Measurements from ENCODE around the gene ELN. TPM values are rescaled to one million over a fixed set of nuclear protein-coding genes. Genes with fewer than 3 reads are reported as not detected.

The ELN gene
- total RNA-seq, 2 experiments from 2014 or later = not detected

DNA sequence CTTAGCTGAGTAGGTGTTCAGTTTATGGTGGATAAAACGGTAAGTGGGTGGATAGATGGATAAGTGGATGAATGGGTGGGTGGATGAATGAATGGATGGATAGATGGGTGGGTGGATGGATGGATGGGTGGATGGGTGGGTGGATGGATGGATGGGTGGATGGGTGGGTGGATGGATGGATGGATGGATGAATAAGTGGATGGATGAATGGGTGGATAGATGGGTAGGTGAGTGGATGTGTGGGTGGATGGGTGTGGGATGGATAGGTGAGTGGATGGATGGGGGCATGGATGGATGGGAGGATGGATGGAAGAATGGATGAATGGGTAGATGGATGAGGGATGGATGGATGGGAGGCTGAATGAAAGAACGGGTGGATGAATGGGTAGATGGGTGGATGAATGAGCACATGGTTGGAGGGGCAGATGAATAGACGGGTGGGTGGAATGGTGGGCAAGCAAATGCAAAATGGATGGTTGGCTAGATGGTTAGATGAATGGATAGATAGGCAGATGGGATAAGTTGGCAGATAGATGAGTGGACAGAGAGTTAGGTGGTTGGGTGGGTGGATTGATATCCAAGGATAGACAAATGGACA is 25.7 kb downstream of the ELN start:
- Mint-ChIP-seq H3K9me3 (no peaks in the 10 kb centered on the region), H3K27ac (no peak overlapping the region), H3K4me3 (no peak overlapping the region), H3K4me1 (no peaks in the 10 kb centered on the region), H3K27me3 (peaks cover 10% of the 10 kb centered on the region), H3K36me3 (no peaks in the 10 kb centered on the region)
- no peak for DNase-seq

DNA sequence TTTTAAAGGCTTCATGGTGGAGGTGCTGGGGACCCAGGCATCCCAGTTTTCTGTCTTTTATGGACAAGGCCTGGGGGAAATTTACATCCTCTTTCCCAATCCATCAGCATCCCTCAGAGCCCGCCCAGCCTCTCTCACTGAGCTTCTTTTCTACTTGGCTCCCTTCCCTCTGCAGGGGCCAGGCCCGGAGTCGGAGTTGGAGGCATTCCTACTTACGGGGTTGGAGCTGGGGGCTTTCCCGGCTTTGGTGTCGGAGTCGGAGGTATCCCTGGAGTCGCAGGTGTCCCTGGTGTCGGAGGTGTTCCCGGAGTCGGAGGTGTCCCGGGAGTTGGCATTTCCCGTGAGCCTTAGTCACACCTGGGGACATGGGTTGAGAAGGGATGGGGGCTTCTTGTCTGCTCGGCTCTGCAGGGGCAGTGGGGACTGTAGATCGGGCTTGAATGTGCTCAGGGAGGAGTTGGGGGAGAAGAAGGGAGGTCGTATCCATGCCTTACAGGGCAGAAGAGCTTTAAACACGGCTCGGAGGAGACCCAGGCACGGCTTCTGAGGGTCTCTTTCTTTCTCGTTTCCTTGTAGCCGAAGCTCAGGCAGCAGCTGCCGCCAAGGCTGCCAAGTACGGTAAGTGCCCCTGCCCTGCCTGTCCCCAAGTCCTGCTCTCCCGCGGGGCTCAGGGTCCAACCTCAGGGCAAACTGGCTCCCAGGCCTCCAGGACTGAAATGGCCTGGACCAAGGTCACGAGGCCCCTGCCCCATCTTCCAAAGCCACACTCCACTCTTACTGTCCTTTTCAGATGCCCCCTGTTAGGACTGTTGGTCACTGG is 28.3 kb downstream of the ELN start:
- H3K36me3 Mint-ChIP-seq = no peaks in the 10 kb centered on the region

DNA sequence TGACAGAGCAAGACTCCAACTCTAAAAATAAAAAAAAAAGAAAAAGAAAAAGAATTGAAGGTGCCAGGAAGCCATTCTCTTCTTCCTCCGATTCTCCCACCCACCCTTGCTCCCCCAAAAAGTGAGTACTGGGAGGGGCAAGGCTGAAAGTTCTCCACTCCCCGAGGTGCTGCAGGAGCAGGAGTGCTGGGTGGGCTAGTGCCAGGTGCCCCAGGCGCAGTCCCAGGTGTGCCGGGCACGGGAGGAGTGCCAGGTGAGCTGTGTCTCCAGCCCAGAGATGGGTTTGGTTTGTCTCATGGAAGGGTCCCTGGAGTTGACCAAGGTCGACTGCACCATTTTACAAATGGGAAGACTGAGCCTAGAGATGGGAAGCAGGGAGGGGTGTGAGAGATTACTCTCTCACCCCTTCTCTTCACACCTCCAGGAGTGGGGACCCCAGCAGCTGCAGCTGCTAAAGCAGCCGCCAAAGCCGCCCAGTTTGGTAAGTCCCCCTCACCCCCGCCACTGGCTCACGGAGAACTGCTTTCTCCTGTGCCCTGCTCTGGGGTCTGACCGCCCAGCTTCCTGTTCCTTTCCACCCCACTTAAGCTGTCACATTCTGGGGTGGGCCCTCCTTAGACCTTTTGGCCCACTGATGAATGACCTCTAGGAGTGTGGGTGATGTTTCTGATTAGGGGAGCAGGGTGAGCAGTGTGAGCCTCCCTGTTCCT is 29.4 kb downstream of the ELN start:
- H3K27me3 Mint-ChIP-seq = peaks cover 8% of the 10 kb centered on the region
- H3K4me3 Mint-ChIP-seq = no peak overlapping the region
- no peaks in the 10 kb centered on the region for H3K36me3 Mint-ChIP-seq
- DNase-seq = no peak
- H3K4me1 Mint-ChIP-seq = no peaks in the 10 kb centered on the region
- H3K9me3 Mint-ChIP-seq = no peaks in the 10 kb centered on the region
- no peak overlapping the region for H3K27ac Mint-ChIP-seq

More for the DNA sequence above, 28.3 kb downstream of the ELN start:
- Mint-ChIP-seq H3K27ac (no peak overlapping the region), H3K4me3 (no peak overlapping the region), H3K4me1 (no peaks in the 10 kb centered on the region), H3K9me3 (no peaks in the 10 kb centered on the region), H3K27me3 (peaks cover 10% of the 10 kb centered on the region)
- no peak for DNase-seq

DNA sequence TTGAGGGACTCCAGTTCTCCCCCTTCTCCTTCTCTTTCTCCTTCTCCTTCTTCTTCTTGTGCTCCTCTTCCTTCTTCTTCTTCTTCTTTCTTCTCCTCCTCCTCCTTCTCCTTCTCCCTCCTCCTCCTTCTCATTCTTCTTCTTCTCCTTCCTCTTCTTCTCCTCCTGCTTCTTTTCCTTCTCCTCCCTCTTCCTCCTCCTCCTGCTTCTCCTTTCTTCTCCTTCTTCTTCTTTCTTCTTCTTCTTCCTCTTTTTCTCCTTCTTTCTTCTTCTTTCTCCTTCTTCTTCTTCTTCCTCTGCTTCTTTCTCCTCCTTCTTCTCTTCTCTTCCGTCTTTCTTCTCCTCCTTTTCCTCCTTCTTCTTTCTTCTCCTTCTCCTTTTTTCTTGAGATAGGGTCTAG is 30.0 kb downstream of the ELN start:
- no peaks in the 10 kb centered on the region for H3K4me1 Mint-ChIP-seq
- DNase-seq = no peak
- no peak overlapping the region for H3K4me3 Mint-ChIP-seq
- no peak overlapping the region for H3K27ac Mint-ChIP-seq
- H3K27me3 Mint-ChIP-seq = peaks cover 6% of the 10 kb centered on the region
- H3K36me3 Mint-ChIP-seq = no peaks in the 10 kb centered on the region
- no peaks in the 10 kb centered on the region for H3K9me3 Mint-ChIP-seq

DNA sequence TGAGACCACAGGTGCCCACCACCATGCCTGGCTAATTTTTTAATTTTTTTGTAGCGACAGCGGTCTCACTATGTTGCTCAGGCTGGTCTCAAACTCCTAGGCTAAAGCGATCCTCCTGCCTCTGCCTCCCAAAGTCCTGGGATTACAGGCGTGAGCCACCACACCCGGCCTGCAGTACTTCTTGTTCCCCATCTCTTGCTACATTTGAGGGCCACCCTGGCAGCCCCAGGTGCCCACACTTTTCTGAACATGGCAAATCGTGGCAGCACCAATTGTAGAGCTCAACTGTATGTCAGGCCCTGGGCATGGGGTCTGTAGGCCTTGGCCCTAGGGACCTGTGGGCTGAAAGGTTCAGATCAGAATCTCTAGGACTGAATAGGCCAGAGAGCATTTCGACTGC is 30.5 kb downstream of the ELN start:
- H3K4me3 Mint-ChIP-seq = no peak overlapping the region
- no peak for DNase-seq
- no peaks in the 10 kb centered on the region for H3K36me3 Mint-ChIP-seq
- no peak overlapping the region for H3K27ac Mint-ChIP-seq
- H3K27me3 Mint-ChIP-seq = peaks cover 6% of the 10 kb centered on the region
- no peaks in the 10 kb centered on the region for H3K4me1 Mint-ChIP-seq
- H3K9me3 Mint-ChIP-seq = no peaks in the 10 kb centered on the region

DNA sequence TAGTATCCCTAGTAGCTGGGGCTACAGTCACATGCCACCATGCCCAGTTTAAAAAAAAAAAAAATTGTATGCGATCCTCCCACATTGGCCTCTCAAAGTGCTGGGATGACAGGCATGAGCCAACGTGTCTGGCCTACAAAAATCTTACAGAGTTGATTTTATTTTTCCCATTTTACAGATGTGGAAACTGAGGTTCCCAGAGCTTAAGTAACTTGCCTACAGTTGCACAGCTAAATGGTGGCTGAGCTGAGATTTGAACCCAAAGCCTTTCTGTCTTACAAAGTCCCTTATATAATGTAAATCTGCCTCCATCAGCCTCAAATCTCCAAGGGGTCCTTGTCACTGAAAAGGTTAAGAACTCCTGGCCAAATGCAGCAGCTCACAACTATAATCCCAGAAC is 31.1 kb downstream of the ELN start:
- no peaks in the 10 kb centered on the region for H3K36me3 Mint-ChIP-seq
- H3K27ac Mint-ChIP-seq = no peak overlapping the region
- no peak for DNase-seq
- peaks cover 6% of the 10 kb centered on the region for H3K27me3 Mint-ChIP-seq
- no peaks in the 10 kb centered on the region for H3K9me3 Mint-ChIP-seq
- no peaks in the 10 kb centered on the region for H3K4me1 Mint-ChIP-seq
- H3K4me3 Mint-ChIP-seq = no peak overlapping the region

DNA sequence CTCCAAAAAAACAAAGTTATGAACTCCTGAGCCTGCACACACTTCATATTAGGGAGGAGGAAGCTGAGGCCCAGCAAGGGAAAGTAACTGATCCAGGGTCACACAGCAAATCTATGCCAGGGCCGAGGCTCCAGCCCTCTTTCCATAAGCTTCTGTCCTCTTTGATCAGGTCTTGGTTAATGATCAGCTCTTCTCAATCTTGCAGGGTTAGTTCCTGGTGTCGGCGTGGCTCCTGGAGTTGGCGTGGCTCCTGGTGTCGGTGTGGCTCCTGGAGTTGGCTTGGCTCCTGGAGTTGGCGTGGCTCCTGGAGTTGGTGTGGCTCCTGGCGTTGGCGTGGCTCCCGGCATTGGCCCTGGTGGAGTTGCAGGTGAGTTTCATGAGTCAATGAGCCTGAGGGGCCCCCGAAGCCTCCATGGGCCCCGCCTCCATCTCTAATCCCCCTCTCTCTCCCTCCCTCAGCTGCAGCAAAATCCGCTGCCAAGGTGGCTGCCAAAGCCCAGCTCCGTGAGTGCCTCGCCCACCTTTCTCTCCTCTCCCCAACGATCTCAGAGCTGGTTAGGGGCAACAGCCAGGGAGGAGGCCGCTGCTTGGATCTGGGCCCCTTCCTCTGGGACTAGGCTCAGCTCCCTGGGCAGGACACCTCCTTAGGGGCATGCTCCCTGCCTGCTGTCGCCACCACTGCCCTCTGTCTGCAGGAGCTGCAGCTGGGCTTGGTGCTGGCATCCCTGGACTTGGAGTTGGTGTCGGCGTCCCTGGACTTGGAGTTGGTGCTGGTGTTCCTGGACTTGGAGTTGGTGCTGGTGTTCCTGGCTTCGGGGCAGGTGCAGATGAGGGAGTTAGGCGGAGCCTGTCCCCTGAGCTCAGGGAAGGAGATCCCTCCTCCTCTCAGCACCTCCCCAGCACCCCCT is 32.0 kb downstream of the ELN start:
- Mint-ChIP-seq H3K4me1 (no peaks in the 10 kb centered on the region), H3K27me3 (peaks cover 6% of the 10 kb centered on the region), H3K27ac (no peak overlapping the region), H3K36me3 (no peaks in the 10 kb centered on the region), H3K9me3 (no peaks in the 10 kb centered on the region), H3K4me3 (no peak overlapping the region)
- DNase-seq = no peak

DNA sequence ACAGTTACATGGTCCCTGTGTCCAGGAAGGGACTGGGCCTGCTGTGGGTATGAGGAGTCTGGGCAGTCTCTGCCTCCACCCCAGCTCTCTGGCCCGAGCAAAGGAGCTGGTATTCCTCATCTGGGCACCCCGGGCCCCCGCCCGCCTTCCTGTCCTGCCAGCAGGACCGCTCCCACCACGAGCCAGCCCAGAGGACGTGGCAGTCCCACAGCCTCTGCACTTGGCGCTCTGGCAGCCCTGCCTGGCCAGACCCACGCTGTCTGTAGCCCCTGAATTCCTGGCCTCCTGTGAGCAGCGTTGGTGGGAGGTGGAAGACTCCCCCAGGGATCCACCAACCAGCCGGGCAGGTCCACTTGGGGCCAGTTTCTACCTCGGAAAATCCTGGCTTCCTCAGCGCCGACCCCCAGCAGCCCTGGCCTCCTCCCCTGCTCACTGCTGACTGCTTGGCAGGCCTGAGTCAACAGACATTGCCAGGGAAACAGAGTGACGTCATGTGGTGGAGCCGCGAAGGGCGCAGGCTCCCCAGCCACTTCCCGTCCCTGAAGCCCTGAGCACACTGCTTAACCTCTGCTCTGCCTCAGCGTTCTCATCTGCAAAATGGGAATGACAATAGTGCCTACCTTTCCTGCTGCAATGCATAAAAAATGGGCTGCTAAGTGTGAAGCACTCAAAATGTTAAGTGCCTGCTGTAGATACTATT is 34.0 kb downstream of the ELN start:
- Mint-ChIP-seq H3K27ac (no peak overlapping the region), H3K4me1 (no peaks in the 10 kb centered on the region), H3K4me3 (no peak overlapping the region), H3K27me3 (peaks cover 6% of the 10 kb centered on the region), H3K9me3 (no peaks in the 10 kb centered on the region), H3K36me3 (no peaks in the 10 kb centered on the region)
- DNase-seq = peak; percentile 41

DNA sequence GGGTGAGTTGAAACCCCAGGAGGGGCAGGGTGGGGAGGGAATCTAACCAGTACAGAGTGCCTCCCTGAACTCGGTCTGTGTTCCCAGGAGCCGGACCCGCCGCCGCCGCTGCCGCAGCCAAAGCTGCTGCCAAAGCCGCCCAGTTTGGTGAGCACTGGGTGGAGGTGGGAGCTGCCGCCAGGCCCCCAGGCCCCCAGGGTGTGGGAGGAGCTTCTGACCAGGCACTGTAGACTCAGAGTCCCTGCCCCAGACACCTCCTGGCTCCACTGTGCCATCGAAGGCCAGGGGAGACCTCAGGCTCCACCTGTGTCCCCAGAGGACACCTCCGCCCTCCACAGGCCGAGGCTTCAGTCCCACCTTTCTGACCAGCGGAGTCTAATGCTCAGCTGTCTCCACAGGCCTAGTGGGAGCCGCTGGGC is 35.3 kb downstream of the ELN start:
- Mint-ChIP-seq H3K27ac (no peak overlapping the region), H3K27me3 (peaks cover 1% of the 10 kb centered on the region), H3K36me3 (no peaks in the 10 kb centered on the region), H3K4me3 (no peak overlapping the region), H3K4me1 (no peaks in the 10 kb centered on the region), H3K9me3 (no peaks in the 10 kb centered on the region)
- no peak for DNase-seq

DNA sequence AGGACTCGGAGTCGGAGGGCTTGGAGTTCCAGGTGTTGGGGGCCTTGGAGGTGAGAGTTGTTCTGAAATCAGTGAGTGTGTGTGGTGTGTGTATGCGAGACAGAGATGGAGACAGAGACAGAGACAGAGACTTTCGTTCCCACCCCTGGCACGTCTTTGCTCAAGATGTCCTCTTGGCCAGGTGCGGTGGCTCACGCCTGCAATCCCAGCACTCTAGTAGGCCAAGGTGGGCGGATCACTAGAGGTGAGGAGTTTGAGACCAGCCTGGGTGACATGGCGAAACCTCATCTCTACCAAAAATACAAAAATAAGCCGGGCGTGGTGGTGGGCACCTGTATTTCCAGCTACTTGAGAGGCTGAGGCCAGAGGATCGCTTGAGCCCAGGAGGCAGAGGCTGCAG is 35.7 kb downstream of the ELN start:
- H3K27ac Mint-ChIP-seq = no peak overlapping the region

DNA sequence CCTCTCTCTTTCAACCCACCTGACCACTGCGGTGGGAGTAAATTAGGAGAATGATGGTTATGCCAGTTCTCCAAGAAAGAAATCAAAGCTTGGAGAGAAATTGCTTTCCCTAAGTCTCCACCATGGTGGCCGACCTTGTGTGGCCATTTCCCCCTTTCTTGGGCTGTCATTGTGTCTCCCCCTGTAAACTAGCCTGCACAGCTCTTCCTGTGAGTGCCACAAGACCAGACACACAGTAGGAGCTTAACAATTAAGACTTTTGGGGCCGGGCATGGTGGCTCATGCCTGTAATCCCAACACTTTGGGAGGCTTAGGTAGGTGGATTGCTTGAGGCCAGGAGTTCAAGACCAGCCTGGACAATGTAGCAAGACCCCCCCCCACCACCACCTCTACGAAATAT is 36.7 kb downstream of the ELN start:
- Mint-ChIP-seq H3K4me1 (no peaks in the 10 kb centered on the region), H3K27me3 (no peaks in the 10 kb centered on the region), H3K27ac (no peak overlapping the region), H3K36me3 (no peaks in the 10 kb centered on the region), H3K4me3 (no peak overlapping the region), H3K9me3 (no peaks in the 10 kb centered on the region)
- no peak for DNase-seq

More for the DNA sequence above, 35.7 kb downstream of the ELN start:
- Mint-ChIP-seq H3K9me3 (no peaks in the 10 kb centered on the region), H3K4me1 (no peaks in the 10 kb centered on the region), H3K27me3 (no peaks in the 10 kb centered on the region), H3K36me3 (no peaks in the 10 kb centered on the region), H3K4me3 (no peak overlapping the region)
- no peak for DNase-seq

DNA sequence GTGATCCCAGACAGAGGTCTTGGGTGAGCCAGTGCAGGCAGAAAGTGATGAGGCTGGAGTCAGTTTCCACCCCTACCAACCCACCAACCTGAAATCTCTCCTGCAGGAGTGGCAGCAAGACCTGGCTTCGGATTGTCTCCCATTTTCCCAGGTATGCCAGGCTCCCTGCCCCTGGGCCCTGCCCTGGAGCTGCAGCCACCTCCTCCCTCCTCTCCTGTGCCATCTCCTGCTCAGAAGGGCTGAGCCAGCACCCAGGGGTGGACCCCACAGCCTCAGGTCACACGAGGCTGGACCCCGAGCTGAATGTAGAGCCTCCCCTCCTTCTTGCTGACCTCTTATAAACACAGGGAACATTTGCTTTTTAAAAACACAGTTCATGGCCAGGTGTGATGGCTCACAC is 38.7 kb downstream of the ELN start:
- DNase-seq = no peak
- no peak overlapping the region for H3K4me3 Mint-ChIP-seq
- H3K27me3 Mint-ChIP-seq = no peaks in the 10 kb centered on the region
- no peaks in the 10 kb centered on the region for H3K9me3 Mint-ChIP-seq
- H3K36me3 Mint-ChIP-seq = no peaks in the 10 kb centered on the region
- H3K4me1 Mint-ChIP-seq = no peaks in the 10 kb centered on the region
- H3K27ac Mint-ChIP-seq = no peak overlapping the region

DNA sequence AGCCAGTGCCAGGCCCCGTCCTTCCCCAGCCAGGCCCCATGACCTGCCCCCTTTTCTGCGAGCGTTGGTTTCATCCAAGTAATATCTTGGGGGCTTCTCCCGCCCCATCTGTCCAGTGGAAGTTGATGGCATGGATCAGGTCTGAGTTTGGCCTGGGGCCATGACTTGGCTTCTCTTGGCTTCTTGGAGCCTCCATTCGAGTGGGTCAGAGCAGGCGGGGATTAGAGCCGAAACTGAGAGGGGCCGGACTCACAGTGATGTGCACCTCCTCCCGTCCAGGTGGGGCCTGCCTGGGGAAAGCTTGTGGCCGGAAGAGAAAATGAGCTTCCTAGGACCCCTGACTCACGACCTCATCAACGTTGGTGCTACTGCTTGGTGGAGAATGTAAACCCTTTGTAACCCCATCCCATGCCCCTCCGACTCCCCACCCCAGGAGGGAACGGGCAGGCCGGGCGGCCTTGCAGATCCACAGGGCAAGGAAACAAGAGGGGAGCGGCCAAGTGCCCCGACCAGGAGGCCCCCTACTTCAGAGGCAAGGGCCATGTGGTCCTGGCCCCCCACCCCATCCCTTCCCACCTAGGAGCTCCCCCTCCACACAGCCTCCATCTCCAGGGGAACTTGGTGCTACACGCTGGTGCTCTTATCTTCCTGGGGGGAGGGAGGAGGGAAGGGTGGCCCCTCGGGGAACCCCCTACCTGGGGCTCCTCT is 40.6 kb downstream of the ELN start:
- no peaks in the 10 kb centered on the region for H3K9me3 Mint-ChIP-seq

DNA sequence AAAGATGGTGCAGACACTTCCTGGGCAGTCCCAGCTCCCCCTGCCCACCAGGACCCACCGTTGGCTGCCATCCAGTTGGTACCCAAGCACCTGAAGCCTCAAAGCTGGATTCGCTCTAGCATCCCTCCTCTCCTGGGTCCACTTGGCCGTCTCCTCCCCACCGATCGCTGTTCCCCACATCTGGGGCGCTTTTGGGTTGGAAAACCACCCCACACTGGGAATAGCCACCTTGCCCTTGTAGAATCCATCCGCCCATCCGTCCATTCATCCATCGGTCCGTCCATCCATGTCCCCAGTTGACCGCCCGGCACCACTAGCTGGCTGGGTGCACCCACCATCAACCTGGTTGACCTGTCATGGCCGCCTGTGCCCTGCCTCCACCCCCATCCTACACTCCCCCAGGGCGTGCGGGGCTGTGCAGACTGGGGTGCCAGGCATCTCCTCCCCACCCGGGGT is 41.1 kb downstream of the ELN start:
- no peak for DNase-seq
- Mint-ChIP-seq H3K4me3 (no peak overlapping the region), H3K4me1 (no peaks in the 10 kb centered on the region), H3K27me3 (no peaks in the 10 kb centered on the region), H3K36me3 (no peaks in the 10 kb centered on the region), H3K9me3 (no peaks in the 10 kb centered on the region), H3K27ac (no peak overlapping the region)

More for the DNA sequence above, 40.6 kb downstream of the ELN start:
- no peaks in the 10 kb centered on the region for H3K4me1 Mint-ChIP-seq
- no peak overlapping the region for H3K27ac Mint-ChIP-seq
- H3K27me3 Mint-ChIP-seq = no peaks in the 10 kb centered on the region
- H3K36me3 Mint-ChIP-seq = no peaks in the 10 kb centered on the region
- DNase-seq = no peak
- H3K4me3 Mint-ChIP-seq = no peak overlapping the region
